ENCODE results near the gene ITIH3.

Gene ITIH3

GRCh38 chr3:52781741-52782140, 12.9 kb upstream of the ITIH3 start:
- no peak for DNase-seq

DNA sequence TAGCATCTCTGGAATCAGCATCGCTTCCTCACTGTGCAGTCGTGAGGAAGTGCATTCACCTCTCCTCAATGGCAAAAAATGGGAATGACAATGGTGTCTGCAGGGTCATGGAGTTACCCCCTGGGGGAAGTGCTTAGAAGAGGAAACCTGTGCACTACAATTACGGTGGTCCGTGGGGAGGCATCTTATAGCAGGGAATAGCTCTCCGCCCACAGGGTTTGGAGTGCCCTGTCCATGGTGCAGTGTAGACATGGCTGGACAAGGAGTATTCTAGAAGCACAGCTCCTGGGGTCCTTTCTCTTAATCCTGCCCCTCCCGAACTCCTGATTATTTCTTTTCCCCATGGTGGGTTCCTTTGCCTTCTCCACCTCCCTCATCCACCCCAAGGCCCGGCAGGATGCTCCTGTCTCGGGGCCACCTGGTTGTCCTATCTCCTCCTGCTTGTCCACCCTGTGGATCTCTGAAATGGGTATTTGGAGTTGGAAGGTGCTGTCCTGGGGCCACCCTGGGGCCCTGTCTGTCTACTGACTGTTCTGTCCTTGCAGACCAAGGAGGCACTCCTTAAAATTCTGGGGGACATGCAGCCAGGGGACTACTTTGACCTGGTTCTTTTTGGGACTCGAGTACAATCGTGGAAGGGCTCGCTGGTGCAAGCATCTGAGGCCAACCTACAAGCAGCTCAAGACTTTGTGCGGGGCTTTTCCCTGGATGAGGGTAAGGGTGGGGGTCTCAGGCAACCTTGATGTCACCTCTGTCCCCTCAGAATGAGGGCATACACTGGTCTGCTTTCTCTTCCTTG, 12.0 kb upstream of the ITIH3 start:
- DNase-seq, result no peak

- no peak for DNase-seq
Measured at GRCh38 chr3:52783211-52783555, 11.4 kb upstream of the ITIH3 start.

- no peak for DNase-seq
Measured at GRCh38 chr3:52784021-52784621, 10.5 kb upstream of the ITIH3 start.

- DNase-seq, result no peak
Measured at GRCh38 chr3:52784931-52785590, 9.5 kb upstream of the ITIH3 start.

DNA sequence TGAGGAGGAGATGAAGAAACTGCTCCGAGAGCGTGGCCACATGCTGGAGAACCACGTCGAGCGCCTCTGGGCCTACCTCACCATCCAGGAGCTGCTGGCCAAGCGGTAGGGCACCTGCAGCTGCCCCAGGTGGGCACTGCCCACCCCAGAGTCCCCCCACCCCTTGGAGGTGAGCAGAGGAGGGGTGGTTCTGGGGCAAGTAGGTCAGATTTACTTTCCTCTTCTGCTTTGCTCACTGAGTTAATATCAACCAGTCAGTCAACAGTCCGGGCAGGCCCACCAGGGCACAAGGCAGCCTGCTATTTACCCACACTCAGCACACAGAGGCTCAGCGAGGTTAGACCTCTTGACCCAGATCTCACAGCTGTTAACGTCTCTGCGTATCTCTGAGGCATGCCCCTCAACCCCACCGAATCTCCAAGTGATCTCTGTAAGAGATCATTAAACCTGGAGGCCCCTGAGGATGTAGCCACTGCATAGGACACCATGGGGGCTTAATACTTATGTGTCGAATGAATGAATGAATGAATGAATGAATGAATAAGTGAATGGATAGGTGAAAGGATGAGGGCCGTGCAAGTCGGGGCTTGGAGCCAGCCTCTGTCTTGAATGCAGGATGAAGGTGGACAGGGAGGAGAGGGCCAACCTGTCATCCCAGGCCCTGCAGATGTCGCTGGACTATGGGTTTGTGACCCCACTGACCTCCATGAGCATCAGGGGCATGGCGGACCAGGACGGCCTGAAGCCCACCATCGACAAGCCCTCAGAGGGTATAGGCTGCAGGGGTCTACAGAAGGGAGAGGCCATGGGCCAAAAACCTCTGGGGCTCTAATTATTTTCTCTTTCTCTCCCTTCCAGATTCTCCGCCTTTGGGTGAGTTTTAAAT, 8.0 kb upstream of the ITIH3 start:
- DNase-seq, result no peak

GRCh38 chr3:52787246-52787645, 7.3 kb upstream of the ITIH3 start:
- no peak for DNase-seq

DNA sequence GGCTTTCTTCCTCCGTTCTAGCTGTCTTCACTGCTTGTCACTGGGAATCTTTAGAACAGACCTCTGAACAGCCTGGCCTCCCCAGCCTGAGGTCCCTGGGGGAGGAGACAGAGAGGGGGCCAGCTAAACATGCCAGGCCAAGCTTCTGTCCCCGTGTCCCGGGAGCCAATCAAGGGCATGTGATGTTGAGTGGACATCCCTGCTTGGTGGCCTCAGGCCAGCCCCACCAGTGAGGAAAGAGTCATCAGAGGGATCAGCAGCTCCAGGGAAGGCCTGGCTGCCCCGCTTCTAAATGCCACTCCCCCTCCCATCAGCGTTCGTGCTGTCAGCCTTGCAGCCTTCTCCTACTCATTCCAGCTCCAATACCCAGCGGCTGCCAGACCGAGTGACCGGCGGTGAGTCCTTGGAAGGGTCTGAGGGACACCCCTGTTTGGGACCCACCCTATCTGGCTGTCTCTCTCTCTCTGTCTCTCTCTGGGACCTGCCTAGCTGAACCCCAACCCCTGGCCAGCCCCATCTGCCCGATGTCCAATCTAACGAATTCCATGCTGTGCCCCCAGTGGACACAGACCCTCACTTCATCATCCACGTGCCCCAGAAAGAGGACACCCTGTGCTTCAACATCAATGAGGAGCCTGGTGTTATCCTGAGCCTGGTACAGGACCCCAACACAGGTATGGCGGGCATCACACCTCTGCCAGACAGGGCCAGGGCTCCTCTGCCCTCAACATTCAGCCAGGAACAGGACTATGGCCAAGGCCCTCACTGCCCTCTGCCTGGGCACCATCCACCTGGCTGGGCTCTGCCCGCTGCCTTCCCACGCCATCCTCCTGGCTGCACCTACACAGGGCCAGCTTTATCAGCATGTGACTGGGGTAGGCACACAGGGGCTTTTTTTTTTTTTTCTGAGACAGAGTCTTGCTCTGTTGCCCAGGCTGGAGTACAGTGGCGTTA, 6.6 kb upstream of the ITIH3 start:
- no peak for DNase-seq

DNA sequence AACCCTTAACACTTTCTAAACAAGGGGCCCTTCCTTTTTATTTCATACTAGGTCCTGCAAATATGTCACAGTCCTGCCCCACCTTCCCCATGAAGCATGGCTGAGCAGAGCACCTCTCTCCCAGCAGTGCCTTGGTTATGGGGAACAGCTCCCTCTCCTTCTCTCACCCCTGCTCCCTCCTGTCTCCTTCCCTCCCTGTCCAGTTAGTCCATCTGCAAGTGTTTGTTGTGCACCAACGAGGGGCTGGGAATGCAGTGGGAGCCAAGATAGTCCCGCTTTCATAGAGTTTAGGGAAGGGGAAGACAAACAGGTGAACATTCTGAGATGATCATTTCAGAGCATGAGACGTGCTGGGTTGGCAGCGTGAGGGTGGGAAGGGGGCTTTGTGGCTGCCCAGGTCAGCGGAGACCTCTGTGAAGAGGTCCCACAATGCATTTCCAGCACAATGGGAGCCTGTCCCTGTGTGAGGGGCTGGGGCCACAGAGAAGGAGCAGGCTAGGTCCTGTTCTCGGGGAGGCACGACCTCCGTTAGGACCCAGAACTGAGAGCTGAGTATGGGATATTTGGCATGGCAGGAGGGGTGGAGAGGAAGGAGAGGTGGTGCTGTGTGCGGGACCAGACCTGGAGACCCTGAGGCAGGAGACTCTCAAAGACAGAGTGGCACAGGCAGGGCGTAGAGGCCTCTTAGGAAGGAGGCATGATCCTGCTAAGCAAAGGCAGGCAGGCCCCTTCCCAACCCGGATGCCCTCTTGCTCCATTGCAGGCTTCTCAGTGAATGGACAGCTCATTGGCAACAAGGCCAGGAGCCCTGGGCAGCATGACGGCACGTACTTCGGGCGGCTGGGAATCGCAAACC, 5.5 kb upstream of the ITIH3 start:
- DNase-seq, result no peak

DNA sequence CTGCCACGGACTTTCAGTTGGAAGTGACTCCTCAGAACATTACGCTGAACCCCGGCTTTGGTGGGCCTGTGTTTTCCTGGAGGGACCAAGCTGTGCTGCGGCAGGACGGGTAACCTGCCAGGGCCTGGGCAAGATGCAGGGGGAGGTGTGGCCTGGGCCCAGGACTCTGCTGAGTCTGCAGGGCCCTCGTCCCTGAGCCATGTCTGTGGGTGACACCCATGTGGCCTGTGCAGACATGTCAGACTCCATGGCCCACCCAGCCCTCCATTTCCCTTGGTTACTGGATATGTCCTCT, 4.9 kb upstream of the ITIH3 start:
- DNase-seq, result no peak

DNA sequence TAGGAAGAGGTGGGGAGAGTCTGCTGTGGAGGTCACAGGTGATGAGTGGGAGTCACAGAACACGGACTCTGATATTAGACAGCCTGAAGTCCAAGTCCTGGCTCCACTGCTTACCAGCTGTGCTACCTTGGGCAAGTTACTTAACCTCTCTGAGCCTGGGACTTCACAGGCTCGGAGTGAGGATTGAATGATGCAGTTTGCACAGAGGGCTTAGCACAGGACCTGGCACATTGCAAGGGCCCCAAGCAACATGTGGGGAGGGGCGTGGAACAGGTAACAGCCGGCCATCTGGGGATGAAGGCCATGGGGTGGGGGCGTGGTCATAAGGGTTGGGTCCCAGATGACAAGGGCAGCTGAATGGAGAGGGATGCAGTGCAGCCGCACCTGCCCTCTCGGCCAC, 4.3 kb upstream of the ITIH3 start:
- no peak for DNase-seq

DNA sequence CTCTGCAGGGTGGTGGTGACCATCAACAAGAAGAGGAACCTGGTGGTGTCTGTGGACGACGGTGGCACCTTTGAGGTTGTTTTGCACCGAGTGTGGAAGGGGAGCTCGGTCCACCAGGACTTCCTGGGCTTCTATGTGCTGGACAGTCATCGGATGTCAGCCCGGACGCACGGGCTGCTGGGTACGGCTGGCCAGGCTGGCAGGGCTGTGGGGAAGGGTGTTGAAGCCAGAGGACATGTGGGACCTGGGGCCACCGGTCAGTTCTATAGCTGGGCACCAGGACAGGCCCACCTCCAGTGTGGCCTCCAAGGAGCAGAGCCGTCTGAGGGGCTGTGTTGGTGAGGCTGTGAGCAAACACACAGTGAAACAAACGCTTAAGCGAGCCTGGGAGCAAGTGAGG, 3.9 kb upstream of the ITIH3 start:
- no peak for DNase-seq

- DNase-seq, result no peak
Measured at GRCh38 chr3:52791366-52791765, 3.2 kb upstream of the ITIH3 start.

DNA sequence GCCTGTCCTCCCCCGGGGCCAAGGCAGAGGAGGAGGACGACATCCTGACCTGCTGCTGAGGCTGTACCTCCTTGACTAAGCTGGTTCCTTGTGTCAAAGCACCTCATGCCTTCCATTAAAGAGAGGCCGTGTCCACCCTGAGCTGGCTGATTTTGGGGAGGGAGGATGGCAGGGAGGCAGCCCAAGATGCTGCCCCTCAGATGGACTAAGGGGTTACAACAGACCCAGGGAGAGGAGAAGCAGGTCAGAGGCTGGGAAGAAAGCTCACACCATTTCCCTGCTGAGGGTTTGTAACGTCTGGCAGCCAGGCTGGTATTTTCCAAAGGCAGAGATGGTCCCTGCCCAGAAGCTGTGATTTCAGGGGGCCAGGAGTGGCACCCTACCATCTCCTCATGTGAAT, 2.7 kb upstream of the ITIH3 start:
- DNase-seq, result no peak

DNA sequence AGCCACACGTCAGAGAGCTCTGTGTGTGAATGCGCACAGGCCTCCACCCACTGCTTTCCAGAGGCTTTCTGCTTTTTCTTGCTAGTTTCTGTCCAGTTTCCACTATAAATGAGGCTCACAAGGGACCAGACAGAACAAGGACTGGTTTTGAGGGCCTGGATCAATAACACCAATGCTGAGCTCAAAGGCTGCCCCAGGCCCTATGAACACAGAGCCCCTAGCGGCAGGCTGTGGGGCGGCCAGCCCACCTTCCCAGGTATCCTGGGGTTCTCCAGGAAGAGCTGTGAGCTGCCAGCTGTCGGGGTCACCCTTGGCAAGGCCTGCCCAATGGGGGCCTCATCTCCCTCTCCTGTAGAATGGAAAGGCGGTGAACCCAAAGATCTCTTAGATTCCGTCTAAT, 2.2 kb upstream of the ITIH3 start:
- DNase-seq, result no peak

- DNase-seq, result no peak
Measured at GRCh38 chr3:52792961-52793695, 1.5 kb upstream of the ITIH3 start.

DNA sequence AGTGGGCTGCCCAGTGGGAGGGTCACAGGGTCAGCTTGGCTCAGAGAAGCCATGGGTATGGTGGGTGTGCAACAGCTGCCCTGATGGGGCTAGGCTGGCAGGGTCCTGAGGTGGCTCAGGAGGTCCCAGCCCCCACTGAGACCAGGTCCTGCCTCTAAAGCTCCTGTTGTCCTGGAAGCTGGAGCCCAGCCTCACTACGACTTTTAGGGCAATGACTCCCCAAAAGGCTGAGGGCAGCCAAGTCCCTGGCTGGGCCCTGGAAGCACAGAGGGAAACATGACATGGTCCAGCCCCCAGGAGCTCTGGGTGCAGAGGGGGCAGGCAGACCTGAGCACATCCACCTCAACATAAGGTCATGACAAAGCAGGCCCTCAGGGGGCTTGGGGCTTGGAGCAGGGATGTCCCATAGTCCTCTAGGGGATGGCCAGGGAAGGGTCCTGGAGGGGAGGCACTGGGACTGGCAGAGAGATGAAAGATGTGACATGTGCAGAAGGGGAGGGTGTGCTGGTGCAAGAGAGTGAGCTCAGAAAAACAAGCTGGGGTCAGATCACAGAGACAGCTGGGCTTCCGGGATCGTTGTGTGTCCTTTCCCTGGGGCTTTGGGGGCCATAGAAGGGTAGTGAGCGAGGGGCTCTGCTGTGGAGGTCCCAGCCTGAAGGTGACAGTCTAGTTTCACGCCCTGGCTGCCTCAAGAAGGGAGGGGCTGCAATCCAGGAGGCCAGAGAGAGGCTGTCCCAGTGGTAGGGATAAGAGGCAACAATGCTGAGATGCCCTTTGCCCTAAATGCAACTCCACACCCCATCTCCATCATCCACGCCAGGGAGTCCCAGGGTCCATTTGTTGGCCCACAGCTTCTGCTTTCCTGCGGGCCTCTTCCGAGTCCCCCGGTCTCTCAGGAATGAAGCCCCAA, 639 bp upstream of the ITIH3 start:
- no peak for DNase-seq

GRCh38 chr3:52795298-52795900, 803 bp downstream of the ITIH3 start:
- DNase-seq, result no peak

DNA sequence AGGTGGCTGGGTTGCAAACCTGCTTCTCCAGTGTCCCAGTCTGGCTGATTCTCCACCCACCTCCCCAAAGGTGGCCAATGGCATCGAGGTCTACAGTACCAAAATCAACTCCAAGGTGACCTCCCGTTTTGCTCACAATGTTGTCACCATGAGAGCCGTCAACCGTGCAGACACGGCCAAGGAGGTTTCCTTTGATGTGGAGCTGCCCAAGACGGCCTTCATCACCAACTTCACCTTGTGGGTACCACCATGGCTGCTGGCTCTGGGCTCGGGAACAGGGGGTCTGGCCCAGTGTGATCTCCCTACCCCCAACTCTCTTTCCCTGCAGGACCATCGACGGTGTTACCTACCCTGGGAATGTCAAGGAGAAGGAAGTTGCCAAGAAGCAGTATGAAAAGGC, 1.8 kb downstream of the ITIH3 start:
- no peak for DNase-seq

Measured in NCI-H1417 treated with DMSO at 0.1 percent for 48 hours (cell line).